Sciatic nerve (tissue), 2 donors: ENCODE results near the gene MACROD2. TPM values are rescaled to one million over a fixed set of nuclear protein-coding genes. Genes with fewer than 3 reads are reported as not detected.

Source experiments
- ATAC-seq: fragments of 200-7000 bp; cut with Tn5 transposase; one replicate; pipeline ENCODE4 v1.9.1; 2020; ENCODE audit warnings: mild to moderate bottlenecking, moderate library complexity
- DNase-seq: peaks from one replicate; pipeline ENCODE4 v3.0.0-alpha.2; 2020; ENCODE audit warnings: low spot score
- intact Hi-C: fragments of 100-400 bp; cut with DNase I; formaldehyde crosslinking; loops from one replicate; pipeline ENCODE4 v1.14.2; 2022
- total RNA-seq: library from RNA; stranded (reverse); fragmentation: NEBNext Ultra II Directional; extraction: Animal tissue kit (Norgen Biotek cat#: 25700); gene quantifications from one replicate; pipeline ENCODE4 v1.2.1, GENCODE V29; 2021
- donor health status: DM: no; HTN: no; CAD: no.
- donor health status: DM: no; HTN: no; CAD: no.

MACROD2 gene
- total RNA-seq, 1 donor from 2014 or later = 13.8 TPM

DNA sequence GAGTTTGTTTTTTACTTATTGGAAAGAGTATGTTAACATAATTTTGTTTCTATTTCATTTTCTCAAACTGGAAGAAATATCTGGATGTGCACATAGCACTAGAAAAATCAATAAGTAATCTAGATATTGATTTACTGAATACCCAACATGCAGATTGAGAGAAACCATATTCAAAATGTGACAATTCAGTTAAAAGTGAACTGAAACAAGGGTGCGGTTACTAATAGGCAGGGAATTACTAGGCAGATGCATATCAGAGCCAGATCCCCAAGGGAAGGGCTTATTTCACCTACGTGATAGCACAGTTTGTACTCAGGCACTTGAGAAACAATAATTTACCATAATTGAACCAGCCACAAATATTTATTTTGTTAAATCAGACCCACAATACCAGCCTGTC lies 835.1 kb downstream of the MACROD2 start:
- intact Hi-C loops = no loop called here
- no peak for ATAC-seq

DNA sequence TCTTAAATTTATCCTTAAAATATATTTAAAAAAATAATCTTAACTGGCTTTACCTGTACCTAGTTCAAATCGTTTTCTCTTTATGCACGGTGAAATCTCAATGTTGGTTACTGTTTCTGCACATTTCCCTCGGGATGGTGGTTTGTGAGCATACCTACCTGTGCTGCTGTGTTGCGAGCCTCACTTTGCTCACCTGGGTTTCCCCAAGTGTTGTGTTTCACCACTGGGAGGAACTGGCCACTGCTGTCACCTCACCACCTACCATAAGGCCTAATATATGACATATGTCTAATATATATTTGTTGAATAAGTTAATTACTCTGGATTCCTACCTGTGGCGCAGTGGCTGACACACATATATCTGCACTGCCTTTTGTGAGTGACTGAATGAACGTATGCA lies 835.6 kb downstream of the MACROD2 start:
- intact Hi-C loops = no loop called here
- no peak for ATAC-seq

More for the DNA sequence above, 835.1 kb downstream of the MACROD2 start:
- no peak for DNase-seq

DNA sequence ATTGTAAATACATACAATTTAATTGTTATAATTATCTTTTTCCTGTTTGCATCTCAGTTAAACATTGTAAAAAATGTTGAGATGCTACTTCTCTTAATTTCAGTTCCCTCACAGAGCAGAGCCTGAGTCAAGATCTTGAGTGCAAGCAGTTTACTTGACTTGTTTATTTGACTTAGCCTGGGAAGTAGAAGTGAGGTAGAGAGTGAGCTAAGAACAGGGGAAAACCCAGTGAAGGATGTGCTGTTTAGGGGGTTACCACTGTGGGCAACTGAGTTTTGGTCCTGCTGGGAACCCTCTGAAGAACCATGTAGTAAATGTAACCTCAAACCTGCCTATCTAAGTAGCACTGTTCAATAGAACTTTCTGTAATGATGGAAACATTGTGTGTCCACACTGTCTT lies 837.3 kb downstream of the MACROD2 start:
- DNase-seq (no peak), ATAC-seq (no peak)
- intact Hi-C loops = no loop called here

More for the DNA sequence above, 835.6 kb downstream of the MACROD2 start:
- DNase-seq = no peak

DNA sequence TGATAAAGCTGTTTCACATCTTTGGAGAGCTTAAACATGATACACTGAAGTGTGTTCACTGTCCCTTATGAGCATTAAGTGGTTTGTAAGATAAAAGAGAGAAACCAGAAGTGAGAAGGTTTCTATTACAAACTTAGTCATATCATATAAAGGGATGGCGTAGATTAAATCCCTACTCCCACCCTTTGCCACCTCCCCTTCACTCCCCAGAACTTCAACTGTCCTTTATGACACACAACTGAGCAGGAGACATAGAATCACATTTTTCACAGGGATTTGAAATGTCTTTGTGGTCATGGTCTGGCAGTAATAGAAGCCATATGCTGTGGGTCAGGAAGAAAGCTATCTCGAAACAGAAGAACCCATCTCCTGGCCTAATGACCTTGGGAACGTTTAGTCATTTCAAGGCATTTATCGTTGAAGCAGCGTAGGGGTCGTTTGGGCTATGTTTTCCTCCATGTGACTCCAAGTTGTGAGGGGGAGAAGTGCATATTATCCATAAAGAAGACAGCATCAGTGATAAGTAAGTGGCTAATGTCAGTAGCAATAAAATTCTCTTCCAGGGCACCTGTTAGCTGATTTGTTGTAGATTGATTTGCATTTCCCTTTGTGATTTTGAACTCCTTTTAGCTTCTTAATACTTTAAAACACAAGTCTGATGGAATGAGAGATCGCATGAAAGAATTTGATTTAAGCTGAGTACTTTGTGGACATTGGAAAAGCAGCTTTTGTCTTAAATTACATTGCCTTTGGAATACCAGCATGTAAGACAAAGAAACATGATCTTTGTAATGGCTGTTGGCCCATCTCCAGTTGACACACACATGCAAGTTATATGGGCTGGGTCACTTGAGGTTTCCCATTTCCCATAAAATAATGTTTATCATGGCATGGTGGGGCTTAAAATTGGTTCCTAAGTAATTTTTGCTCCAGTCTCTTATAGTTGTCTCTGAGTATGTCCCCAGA lies 843.6 kb downstream of the MACROD2 start:
- intact Hi-C loops = no loop called here
- ATAC-seq (no peak), DNase-seq (no peak)

DNA sequence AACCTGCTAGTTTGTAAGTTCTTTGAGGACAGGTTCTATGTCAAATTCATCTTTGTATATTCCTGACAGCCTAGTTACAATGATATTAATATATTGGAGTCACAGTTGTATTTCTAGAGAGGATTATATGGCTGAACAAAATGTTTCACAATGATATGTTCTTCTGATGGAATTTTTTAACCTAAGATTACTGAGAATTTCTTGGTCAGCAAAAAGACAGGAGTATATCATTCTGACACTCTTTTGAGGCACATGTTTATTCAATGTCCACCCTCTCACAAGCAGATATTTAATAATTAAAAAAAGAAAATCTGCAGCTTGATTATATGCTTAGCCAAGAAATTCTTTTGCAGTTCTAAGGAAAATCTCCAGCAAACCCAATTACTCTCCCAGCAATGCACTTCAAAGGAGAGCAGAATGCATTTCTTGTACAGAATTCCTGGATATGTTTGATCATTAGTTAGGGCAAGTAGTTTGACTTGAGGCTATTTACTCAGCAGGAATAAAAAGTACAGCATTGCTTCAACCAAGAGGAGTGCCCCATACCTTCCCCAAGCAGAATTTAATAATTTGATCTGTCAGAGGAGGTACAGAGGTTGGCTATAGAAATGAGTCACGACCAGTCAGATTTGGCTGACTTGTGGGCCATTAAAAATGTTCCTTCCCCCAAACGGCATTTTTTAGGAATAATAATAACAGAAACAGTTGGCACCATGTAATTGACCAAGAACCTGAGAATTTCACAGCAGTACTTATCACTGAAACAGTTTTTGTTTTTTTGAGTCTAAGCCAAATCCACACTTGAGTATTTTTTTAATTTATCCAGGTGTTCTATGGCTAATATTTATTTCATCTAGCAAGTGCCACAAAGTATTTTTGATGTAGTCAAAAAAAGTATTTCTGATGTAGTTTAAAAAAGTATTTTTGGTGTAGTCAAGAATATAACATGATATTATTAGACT lies 850.2 kb downstream of the MACROD2 start:
- ATAC-seq (no peak), DNase-seq (no peak)
- intact Hi-C loops = no loop called here

DNA sequence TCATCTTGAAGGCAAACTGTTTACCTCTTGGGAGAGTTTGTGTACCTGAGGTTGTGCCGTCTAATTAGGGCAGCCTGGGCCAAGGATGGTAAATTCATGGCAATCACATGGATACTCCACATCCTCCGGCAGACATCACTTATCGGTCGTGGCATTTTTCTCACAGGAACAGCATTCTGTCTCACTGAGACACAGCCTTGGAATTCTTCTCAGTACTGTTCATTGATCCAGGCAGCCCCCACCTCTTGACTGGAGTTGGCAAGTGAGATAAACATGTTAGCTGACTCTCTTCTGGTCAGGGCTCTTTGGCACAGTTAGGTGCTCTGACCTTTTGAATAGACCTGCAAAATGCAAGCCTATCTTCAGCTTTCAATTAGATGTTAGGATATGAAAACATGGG lies 853.5 kb downstream of the MACROD2 start:
- no peak for ATAC-seq
- no peak for DNase-seq

DNA sequence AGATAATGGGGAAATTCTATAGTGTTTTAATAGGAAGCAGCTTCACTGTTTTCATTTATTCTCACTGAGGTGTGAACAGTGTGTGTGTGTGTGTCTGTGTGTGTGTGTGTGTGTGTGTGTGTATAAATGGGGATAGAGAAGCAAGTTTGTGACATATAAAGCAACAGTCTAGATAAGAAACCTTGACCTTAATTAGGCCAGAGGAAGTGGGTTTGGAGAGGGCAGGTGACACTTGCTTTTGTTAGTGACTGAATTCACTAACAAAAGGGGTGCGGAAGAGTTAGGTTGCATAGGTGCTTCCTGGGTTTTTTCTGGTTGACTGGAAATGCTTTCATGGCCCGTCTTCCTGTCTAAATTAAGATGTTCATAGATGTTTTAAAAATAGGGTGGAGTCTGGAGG lies 857.8 kb downstream of the MACROD2 start:
- no peak for DNase-seq
- no peak for ATAC-seq
- intact Hi-C loops = loop anchor here (5.0 kb wide), 1 partner anchor 276 kb away; no protein-coding TSS in a partner anchor

More for the DNA sequence above, 853.5 kb downstream of the MACROD2 start:
- intact Hi-C loops = no loop called here

DNA sequence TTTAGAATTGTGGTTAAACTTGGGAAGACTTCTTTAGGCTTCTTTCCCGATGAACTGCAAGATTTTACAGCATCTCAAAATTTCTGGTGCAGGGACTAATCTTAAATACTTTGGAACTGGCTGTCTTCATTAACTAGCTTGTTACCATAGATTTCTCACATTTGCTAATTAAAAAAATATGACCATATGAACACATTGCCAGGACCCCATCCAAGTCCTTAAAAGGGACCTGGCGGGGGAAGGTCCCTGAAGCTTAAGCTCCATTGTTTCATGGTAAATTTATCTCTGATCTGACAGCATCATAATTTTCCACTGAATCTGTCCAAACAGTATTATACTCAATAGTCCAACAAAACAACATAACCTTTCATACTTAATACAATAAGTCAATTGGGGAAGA lies 859.9 kb downstream of the MACROD2 start:
- ATAC-seq = no peak
- DNase-seq = no peak
- intact Hi-C loops = no loop called here

DNA sequence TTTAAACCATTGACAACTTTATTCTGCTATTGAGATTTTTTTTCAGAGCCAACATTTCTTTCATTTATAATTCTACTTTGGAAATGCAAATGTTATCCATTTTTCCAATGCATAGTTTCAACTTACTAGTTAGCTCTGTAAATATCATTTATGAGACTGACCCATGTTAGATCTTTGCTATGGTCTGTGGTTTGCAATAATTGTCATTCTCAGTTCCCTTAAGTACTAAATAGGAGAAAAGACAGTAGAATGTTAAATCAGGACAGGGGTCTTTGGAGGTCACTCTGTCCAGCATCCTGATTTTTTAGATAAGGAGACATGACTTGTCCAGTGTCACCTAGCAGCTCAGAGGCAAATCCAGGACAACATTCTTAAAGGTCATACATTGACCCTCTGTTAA lies 864.3 kb downstream of the MACROD2 start:
- DNase-seq (no peak), ATAC-seq (no peak)
- intact Hi-C loops = no loop called here

DNA sequence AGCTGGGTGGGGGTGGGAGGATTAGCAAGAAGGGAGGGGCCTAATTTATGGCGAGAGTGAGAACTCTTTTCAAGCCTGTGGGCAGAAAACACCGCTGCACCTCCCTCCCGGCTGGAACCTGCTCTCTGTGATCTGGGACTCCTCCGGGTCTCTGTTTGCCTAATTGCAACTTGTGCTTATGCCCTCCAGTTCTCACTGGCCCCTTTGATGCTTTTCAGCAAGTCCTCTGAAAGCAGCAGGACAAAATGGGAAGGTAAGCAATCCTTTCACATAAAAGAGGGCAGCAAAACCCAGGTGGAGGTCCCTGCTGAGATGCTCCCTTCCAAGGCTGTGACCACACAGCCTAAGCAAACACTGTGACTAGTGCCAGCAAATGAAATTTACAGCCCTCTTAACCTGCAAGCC lies 865.1 kb downstream of the MACROD2 start:
- ATAC-seq (no peak), DNase-seq (no peak)
- intact Hi-C loops = no loop called here

DNA sequence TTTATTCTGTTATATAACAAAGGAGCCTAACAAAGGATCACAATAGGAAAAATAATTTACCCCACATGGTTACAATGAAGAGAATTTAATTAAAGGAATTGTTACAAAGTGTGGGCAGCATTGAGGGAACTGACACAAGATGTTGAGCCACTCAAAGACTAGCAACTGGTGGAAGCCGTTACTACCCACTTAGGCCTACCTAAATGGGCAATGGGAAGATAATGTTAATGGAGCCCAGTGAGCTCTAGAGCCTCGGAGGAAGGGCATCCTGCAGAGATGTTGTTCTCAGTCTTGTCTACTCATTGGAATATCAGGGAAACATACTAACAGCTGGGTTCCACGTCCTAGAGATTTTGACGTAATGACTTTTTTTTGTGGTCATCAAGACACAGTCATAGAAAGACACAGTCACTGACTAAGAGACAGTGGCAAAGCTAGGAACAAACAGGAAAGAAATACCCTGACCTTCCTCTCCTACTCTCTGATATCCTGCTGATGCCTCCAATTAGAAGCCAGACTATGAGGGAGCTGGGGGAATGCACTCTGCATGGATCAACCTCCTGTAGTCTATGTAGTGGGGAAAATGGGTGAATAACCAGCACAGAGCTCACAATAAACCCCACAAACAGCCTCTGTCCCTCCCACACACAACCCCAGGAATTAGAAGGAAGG lies 865.8 kb downstream of the MACROD2 start:
- intact Hi-C loops = no loop called here

DNA sequence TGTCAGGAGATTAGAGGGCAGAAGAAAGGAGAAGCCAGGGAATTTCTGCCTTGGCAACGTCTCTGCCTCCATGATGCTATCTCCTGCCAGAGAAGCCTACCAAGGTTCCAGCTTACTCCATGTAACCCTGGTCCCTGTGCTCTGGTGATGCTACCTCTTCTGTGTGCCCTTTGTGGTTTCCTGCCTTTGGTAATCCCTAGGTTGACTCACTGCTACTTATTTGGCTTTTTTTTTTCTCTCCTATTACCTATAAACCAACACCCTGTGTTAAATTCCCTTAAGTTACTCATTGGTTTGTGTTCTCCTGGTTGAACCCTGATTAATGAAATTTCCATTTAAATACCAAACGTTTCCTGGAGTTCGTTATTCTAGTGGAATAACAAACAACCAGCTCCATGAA lies 869.9 kb downstream of the MACROD2 start:
- DNase-seq (no peak), ATAC-seq (no peak)
- intact Hi-C loops = no loop called here

More for the DNA sequence above, 865.8 kb downstream of the MACROD2 start:
- ATAC-seq (peak; percentile 24), DNase-seq (no peak)

DNA sequence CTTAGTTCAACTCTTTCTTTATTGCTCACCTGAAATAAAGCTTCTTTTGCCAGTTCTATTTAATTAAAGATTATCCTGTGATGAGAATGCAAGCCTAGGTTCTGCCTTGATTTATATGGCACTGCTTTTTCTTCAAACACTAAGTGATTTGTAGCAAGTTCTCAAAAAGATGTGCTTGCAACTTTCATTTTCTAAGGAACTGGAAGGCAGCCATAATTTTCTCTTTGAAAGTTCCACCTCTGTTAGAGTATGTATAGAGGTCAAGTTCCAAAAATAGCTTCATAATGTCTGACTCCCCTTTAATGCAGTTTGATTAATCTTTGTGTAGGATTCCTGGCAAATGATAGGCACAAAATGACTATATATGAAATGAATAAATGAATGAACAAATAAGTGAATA lies 870.4 kb downstream of the MACROD2 start:
- no peak for ATAC-seq
- intact Hi-C loops = no loop called here

DNA sequence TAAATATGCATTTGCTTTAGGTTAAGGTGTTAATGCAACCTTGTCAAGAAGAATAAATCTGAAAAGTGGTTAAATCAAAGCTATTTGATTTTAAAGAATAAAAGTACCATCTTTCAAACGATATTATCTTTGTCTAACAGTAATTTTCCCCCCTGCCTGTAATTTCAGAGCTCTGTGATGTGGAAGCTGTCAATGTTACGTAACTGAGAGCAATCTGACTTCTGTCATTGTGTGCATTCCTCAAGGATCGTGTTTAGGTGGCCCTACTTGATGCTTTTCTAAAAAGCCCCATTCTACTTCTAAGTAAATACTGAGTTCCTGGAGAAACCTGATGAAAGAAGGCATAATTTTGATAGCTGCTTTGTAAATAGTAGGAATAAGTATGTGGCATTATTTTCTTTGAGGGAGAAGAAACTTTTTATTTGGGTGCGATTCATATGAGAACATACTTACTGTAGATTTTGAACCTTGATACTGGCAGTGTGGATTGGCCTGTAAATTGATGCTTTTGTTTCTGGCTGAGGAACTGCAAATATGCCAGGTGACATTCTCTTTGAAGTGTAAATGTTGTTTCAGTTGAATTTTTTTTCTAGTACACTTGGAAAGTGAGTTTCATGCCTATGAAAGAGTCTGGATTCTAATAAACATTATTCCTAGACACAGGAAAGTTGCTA lies 871.7 kb downstream of the MACROD2 start:
- ATAC-seq = no peak
- intact Hi-C loops = no loop called here
- DNase-seq = no peak

More for the DNA sequence above, 870.4 kb downstream of the MACROD2 start:
- no peak for DNase-seq

DNA sequence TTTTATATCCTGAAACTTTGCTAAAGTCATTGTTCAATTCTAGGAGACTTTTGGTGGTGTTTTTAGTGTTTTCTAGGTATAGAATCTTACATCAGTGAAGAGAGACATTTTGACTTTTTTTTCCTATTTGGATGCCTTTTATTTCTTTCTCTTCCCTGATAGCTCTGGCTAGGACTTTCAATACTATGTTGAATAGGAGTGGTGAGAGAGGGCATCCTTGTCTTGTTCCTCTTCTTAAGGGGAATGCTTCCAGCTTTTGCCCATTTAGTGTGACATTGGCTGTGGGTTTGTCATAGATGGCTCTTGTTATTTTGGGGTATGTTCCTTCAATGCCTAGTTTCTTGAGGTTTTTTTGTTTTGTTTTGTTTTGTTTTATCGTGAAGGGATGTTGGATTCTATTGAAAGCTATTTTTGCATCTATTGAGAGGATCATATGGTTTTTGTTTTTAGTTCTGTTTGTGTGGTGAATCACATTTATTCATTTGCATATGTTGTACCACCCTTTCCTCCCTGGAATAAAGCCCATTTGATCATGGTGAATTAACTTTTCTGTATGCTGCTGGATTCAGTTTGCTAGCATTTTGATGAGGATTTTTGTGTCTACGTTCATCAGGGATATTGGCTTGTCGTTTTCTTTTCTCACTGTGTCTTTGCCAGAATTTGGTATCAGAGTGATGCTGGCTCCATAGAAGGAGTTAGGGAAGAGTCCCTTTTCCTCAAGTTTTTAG lies 882.1 kb downstream of the MACROD2 start:
- no peak for DNase-seq
- ATAC-seq = no peak
- intact Hi-C loops = no loop called here

DNA sequence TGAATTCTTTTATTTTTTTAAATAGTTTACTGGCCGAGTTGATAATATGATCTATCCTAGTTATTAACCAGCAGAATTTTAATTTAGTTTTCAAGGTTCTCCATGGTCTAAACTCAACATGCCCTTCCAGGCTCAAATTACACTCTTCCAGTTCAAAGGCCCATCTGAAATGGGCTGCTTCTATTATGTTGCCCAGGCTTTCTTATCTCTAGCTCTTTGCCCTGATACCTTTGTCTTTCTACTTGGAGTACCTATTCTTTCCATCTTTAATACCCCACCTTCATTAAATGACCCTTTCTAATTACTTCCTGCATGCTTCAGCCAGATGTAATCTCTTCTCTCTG lies 883.3 kb downstream of the MACROD2 start:
- ATAC-seq = no peak
- no peak for DNase-seq
- intact Hi-C loops = no loop called here

DNA sequence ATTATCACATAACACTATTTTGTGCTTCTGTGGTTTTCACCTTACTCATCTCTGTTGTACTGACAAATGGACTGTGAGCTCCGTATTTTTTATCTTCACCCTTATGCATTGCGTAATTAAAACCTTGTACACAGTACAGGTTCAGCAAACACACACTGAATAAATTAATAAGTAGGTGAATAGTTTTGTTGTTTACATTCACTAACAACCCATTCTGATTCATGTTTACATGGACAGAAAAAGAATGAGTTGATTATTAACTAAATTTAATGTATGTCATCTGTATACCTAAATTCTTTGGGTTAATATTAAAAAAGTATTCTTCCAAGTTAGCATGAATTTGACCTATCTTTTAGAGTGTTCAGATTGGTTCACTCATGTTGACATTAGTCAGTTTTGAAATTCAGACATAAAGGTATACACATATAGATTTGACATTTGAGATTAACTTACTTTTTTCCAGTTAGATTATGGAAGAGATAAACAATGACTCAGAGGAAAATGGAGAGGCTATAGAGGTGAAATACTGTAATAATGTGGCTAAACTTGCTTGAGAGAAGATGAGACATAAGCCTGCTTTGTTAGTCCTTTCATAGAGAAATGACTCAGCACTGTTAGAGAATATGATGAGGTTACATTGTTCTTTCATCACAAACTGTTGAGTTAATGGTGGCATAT lies 883.8 kb downstream of the MACROD2 start:
- no peak for ATAC-seq
- no peak for DNase-seq

More for the DNA sequence above, 883.8 kb downstream of the MACROD2 start:
- intact Hi-C loops = no loop called here
